RWPE2 (cell line): Measurements from ENCODE around the gene CYRIA.

Source experiments
- ATAC-seq: fragments of 200-7000 bp; cut with Tn5 transposase; 3 replicates; pipeline ENCODE4 v1.9.1; 2021; ENCODE audit warnings: low read depth
- DNase-seq: peaks from one replicate; pipeline ENCODE4 v3.0.0-alpha.2; 2020; ENCODE audit warnings: low spot score
- H3K27ac ChIP-seq: fragments of 450-650 bp; 2 replicates; pipeline ENCODE4 v1.5.1; 2017; ENCODE audit warnings: mild to moderate bottlenecking; ENCODE audit not compliant: poor library complexity, severe bottlenecking
- H3K27me3 ChIP-seq: fragments of 250-450 bp; sonication (Bioruptor Pico); 2 replicates; pipeline ENCODE4 v1.5.1; 2021; ENCODE audit warnings: mild to moderate bottlenecking, moderate library complexity; ENCODE audit not compliant: insufficient read depth, poor library complexity, severe bottlenecking
- H3K36me3 ChIP-seq: fragments of 250-450 bp; sonication (Bioruptor Pico); 2 replicates; pipeline ENCODE4 v1.5.1; 2020; ENCODE audit warnings: low read depth, mild to moderate bottlenecking, moderate library complexity
- H3K4me1 ChIP-seq: fragments of 250-450 bp; sonication (Bioruptor Pico); 2 replicates; pipeline ENCODE4 v1.5.1; 2021; ENCODE audit warnings: mild to moderate bottlenecking, moderate library complexity; ENCODE audit not compliant: insufficient read depth, poor library complexity, severe bottlenecking
- H3K4me3 ChIP-seq: fragments of 250-450 bp; sonication (Bioruptor Pico); 2 replicates; pipeline ENCODE4 v1.5.1; 2021; ENCODE audit warnings: mild to moderate bottlenecking, moderate library complexity; ENCODE audit not compliant: severe bottlenecking
- H3K9me3 ChIP-seq: fragments of 250-450 bp; sonication (Bioruptor Pico); 2 replicates; pipeline ENCODE4 v1.5.1; 2021; ENCODE audit warnings: mild to moderate bottlenecking, moderate library complexity; ENCODE audit not compliant: severe bottlenecking
- CTCF ChIP-seq: fragments of 450-650 bp; IDR thresholded peaks from one replicate; pipeline ENCODE4 v1.5.1; 2017; ENCODE audit warnings: mild to moderate bottlenecking, moderate library complexity; ENCODE audit not compliant: poor library complexity, severe bottlenecking

Gene CYRIA

GRCh38 chr2:16664809-16665747 lies 556 bp downstream of the CYRIA start:
- no peaks in the 10 kb centered on the region for H3K36me3 ChIP-seq
- no peaks in the 10 kb centered on the region for H3K4me1 ChIP-seq
- ATAC-seq (peak; percentile 18; the same call in 2 of the 3 replicates), DNase-seq (no peak)
- H3K4me3 ChIP-seq: peak overlapping the region; percentile 34
- H3K27me3 ChIP-seq: no peaks in the 10 kb centered on the region
- H3K9me3 ChIP-seq: no peaks in the 10 kb centered on the region
- no peak for TF ChIP-seq CTCF
- no peak overlapping the region for H3K27ac ChIP-seq

GRCh38 chr2:16664052-16664731 lies 1.4 kb downstream of the CYRIA start:
- no peak for ATAC-seq
- Histone ChIP-seq H3K9me3 (no peaks in the 10 kb centered on the region), H3K4me1 (no peaks in the 10 kb centered on the region), H3K4me3 (no peak overlapping the region), H3K36me3 (no peaks in the 10 kb centered on the region), H3K27ac (no peak overlapping the region), H3K27me3 (no peaks in the 10 kb centered on the region)
- TF ChIP-seq CTCF: no peak
- no peak for DNase-seq

GRCh38 chr2:16663121-16663905 lies 2.3 kb downstream of the CYRIA start:
- no peak for TF ChIP-seq CTCF
- ATAC-seq (no peak), DNase-seq (no peak)
- Histone ChIP-seq H3K4me3 (no peak overlapping the region), H3K36me3 (no peaks in the 10 kb centered on the region), H3K4me1 (no peaks in the 10 kb centered on the region), H3K27me3 (no peaks in the 10 kb centered on the region), H3K9me3 (no peaks in the 10 kb centered on the region), H3K27ac (no peak overlapping the region)

- Histone ChIP-seq H3K4me3 (no peak overlapping the region), H3K36me3 (no peaks in the 10 kb centered on the region), H3K9me3 (no peaks in the 10 kb centered on the region), H3K4me1 (no peaks in the 10 kb centered on the region), H3K27me3 (no peaks in the 10 kb centered on the region), H3K27ac (no peak overlapping the region)
- DNase-seq (no peak), ATAC-seq (peak; percentile 50; the same call in 2 of the 3 replicates)
- TF ChIP-seq CTCF: no peak
Observed at GRCh38 chr2:16661936-16662839, 3.4 kb downstream of the CYRIA start.
